GM12878 (cell line): ENCODE measurements around the gene IL17B. TPM values are rescaled to one million over a fixed set of nuclear protein-coding genes. Genes with fewer than 3 reads are reported as not detected.

Experiments used
- ATAC-seq: fragments of 200-7000 bp; cut with Tn5 transposase; 3 replicates; pipeline ENCODE4 v1.9.1; 2020; ENCODE audit warnings: mild to moderate bottlenecking, moderate library complexity
- BruUV-seq: library from RNA; stranded (reverse); fragments of 400-500 nt; replicated peaks from 2 replicates; lab custom pipeline; 2021; lab: Mats Ljungman, UMichigan
- CTCF ChIA-PET: fragments of 300-600 bp; sonication (Branson Sonifier 250); formaldehyde crosslinking; extraction: SDS; loops from one replicate; lab custom pipeline; 2021; ENCODE audit warnings: inconsistent platforms; lab: Yijun Ruan, JAX
- POLR2A ChIA-PET: fragments of 350-600 bp; formaldehyde crosslinking; extraction: SDS; loops from one replicate; lab custom pipeline; 2021; ENCODE audit warnings: inconsistent platforms; lab: Charles Lee
- RAD21 ChIA-PET: fragments of 300-600 bp; sonication (Branson Sonifier 250); formaldehyde crosslinking; loops from one replicate; lab custom pipeline; 2023; ENCODE audit warnings: antibody characterized with exemption; ENCODE audit not compliant: unreplicated experiment; lab: Charles Lee
- SMC1A ChIA-PET: fragments of 300-600 bp; sonication (Branson Sonifier 250); formaldehyde crosslinking; loops from one replicate; lab custom pipeline; 2023; ENCODE audit not compliant: unreplicated experiment, uncharacterized antibody; lab: Charles Lee
- DNase-seq: peaks from one replicate; pipeline ENCODE4 v3.0.0-alpha.2; 2011; ENCODE audit warnings: low read depth, low spot score
- FAIRE-seq: peaks from 3 replicates; lab custom pipeline; 2011; peaks lifted over from hg19 to GRCh38; lab: Jason Lieb, UNC
- H2AFZ ChIP-seq: 2 replicates; pipeline ENCODE4 v1.6.0; 2011; ENCODE audit warnings: low read depth, low read length, control low read depth; ENCODE audit not compliant: control insufficient read depth
- H3K27ac ChIP-seq: 2 replicates; pipeline ENCODE4 v1.5.1; 2011; ENCODE audit warnings: control low read depth; ENCODE audit not compliant: control insufficient read depth, insufficient read depth
- H3K27me3 ChIP-seq, 2 experiments: replicated peaks in 1 of 2; 2 replicates each; pipeline versions ENCODE4 v1.6.0 to v1.6.1; 2011; ENCODE audit warnings: low read length in 1 of 2; ENCODE audit not compliant: control insufficient read depth in 2 of 2, insufficient read depth in 2 of 2
- H3K36me3 ChIP-seq, 2 experiments: 2 replicates each; pipeline ENCODE4 v1.5.1; 2011; ENCODE audit warnings: low read length in 1 of 2; ENCODE audit not compliant: control insufficient read depth in 2 of 2, insufficient read depth in 2 of 2
- H3K4me1 ChIP-seq: 2 replicates; pipeline ENCODE4 v1.6.1; 2011; ENCODE audit warnings: mild to moderate bottlenecking, low read length, moderate library complexity, mixed read lengths; ENCODE audit not compliant: control insufficient read depth, insufficient read depth
- H3K4me2 ChIP-seq: 2 replicates; pipeline ENCODE4 v1.6.0; 2011; ENCODE audit warnings: control low read depth; ENCODE audit not compliant: control insufficient read depth, insufficient read depth
- H3K4me3 ChIP-seq: fragments of 200-600 bp; sonication (generic); 2 replicates; pipeline ENCODE4 v1.5.1; 2016
- H3K79me2 ChIP-seq: 2 replicates; pipeline ENCODE4 v1.6.0; 2011; ENCODE audit warnings: low read length; ENCODE audit not compliant: control insufficient read depth, insufficient read depth
- H3K9ac ChIP-seq: 2 replicates; pipeline ENCODE4 v1.8.0; 2011; ENCODE audit warnings: low read length, control low read depth, mixed read lengths; ENCODE audit not compliant: control insufficient read depth, insufficient read depth
- H3K9me3 ChIP-seq: replicated peaks from 3 replicates; pipeline ENCODE4 v1.5.1; 2011; ENCODE audit warnings: mild to moderate bottlenecking, low read length; ENCODE audit not compliant: control insufficient read depth, insufficient read depth
- H4K20me1 ChIP-seq: 2 replicates; pipeline ENCODE4 v1.6.0; 2011; ENCODE audit not compliant: control insufficient read depth, insufficient read depth
- BCL11A ChIP-seq: IDR thresholded peaks from 2 replicates; pipeline ENCODE4 v1.6.1; 2011; ENCODE audit warnings: low read depth, low read length
- BRCA1 ChIP-seq: IDR thresholded peaks from 2 replicates; pipeline ENCODE4 v1.6.1; 2011; ENCODE audit warnings: low read depth, low read length, improper control_type of control experiment
- CEBPB ChIP-seq, 2 experiments: fragments of 150-350 bp in 1 of 2; IDR thresholded peaks; 2 replicates each; pipeline ENCODE4 v1.6.1; 2012 to 2014; ENCODE audit warnings: low read depth in 2 of 2, low read length in 2 of 2, borderline replicate concordance in 1 of 2, inconsistent platforms in 1 of 2
- EED ChIP-seq: sonication (generic); IDR thresholded peaks from 2 replicates; pipeline ENCODE4 v1.6.1; 2016; ENCODE audit warnings: antibody characterized with exemption, low read depth
- FOS ChIP-seq: IDR thresholded peaks from 3 replicates; pipeline ENCODE4 v1.6.1; 2011; ENCODE audit warnings: borderline replicate concordance; ENCODE audit not compliant: insufficient read length; ENCODE audit errors: extremely low read depth
- HDAC6 ChIP-seq: fragments of 200-600 bp; sonication (generic); IDR thresholded peaks from one replicate; pipeline ENCODE4 v1.8.0; 2017; ENCODE audit warnings: antibody characterized with exemption; ENCODE audit not compliant: unreplicated experiment
- JUND ChIP-seq: IDR thresholded peaks from 2 replicates; pipeline ENCODE4 v1.6.1; 2012; ENCODE audit warnings: low read depth, mild to moderate bottlenecking, low read length, improper control_type of control experiment, moderate library complexity
- KDM1A ChIP-seq: fragments of 200-600 bp; sonication (generic); IDR thresholded peaks from 2 replicates; pipeline ENCODE4 v1.6.1; 2016; ENCODE audit warnings: borderline replicate concordance
- MYB ChIP-seq: fragments of 150-350 bp; IDR thresholded peaks from 2 replicates; pipeline ENCODE4 v1.6.1; 2014; ENCODE audit warnings: mild to moderate bottlenecking, low read depth, low read length, borderline replicate concordance
- NFXL1 ChIP-seq: fragments of 450-650 bp; IDR thresholded peaks from 2 replicates; pipeline ENCODE4 v1.6.1; 2017; ENCODE audit warnings: antibody characterized with exemption, mild to moderate bottlenecking, borderline replicate concordance
- NFYB ChIP-seq: IDR thresholded peaks from 2 replicates; pipeline ENCODE4 v1.6.1; 2011; ENCODE audit warnings: low read depth, mild to moderate bottlenecking, low read length, improper control_type of control experiment, moderate library complexity; ENCODE audit not compliant: insufficient read depth
- POLR2AphosphoS5 ChIP-seq: IDR thresholded peaks from 2 replicates; pipeline ENCODE4 v1.6.1; 2011; ENCODE audit warnings: mild to moderate bottlenecking, low read length, inconsistent platforms
- POU2F2 ChIP-seq: IDR thresholded peaks from 3 replicates; pipeline ENCODE4 v1.6.1; 2011; ENCODE audit warnings: low read depth, mild to moderate bottlenecking, low read length, borderline replicate concordance
- STAT1 ChIP-seq: fragments of 450-650 bp; conservative IDR thresholded peaks from 2 replicates; pipeline ENCODE4 v1.6.1; 2014; ENCODE audit warnings: antibody characterized with exemption, mild to moderate bottlenecking
- ZBED1 ChIP-seq: IDR thresholded peaks from 2 replicates; pipeline ENCODE4 v1.6.1; 2016; ENCODE audit warnings: borderline replicate concordance
- ZNF207 ChIP-seq: fragments of 450-650 bp; IDR thresholded peaks from 2 replicates; pipeline ENCODE4 v1.6.1; 2014; ENCODE audit warnings: antibody characterized with exemption, mild to moderate bottlenecking, borderline replicate concordance
- WGBS: methylation state at CpG from one replicate; pipeline ENCODE4 v1.1.6; 2016; ENCODE audit warnings: low lambda C conversion rate; ENCODE audit not compliant: insufficient replicate concordance, insufficient coverage; ENCODE audit errors: missing lambda C conversion rate; 5-methylcytosine and 5-hydroxymethylcytosine counted together
- in situ Hi-C: fragments of 300-500 bp; cut with MboI; formaldehyde crosslinking; loops from 9 replicates; pipeline ENCODE4 v1.14.3; 2018; ENCODE audit warnings: mixed read lengths
- intact Hi-C: fragments of 100-400 bp; cut with micrococcal nuclease; formaldehyde crosslinking; loops from one replicate; pipeline ENCODE4 v1.14.2; 2022; ENCODE audit not compliant: unreplicated experiment
- polyA plus RNA-seq, 11 experiments: library from polyadenylated mRNA; depleted of rRNA in 4 of 11; unstranded in 6 of 11; stranded (reverse) in 5 of 11; fragments of >200 nt; fragmentation: Nextera tagmentation in 4 of 11; fragmentation: Illumina TruSeq in 1 of 11; extraction: Ambion mirVana in 4 of 11; extraction: Trizol in 1 of 11; gene quantifications; 1 replicate in 1 of 11; 2 replicates in 10 of 11; pipeline versions ENCODE4 v1.2.1 to v1.2.3, GENCODE V29; 2011 to 2016; ENCODE audit warnings: inconsistent platforms in 2 of 11, missing spikeins in 2 of 11, low read depth in 1 of 11
- total RNA-seq, 4 experiments: library from RNA; depleted of rRNA in 3 of 4; stranded (reverse); fragments of >200 nt in 3 of 4; fragmentation: Illumina TruSeq in 1 of 4; extraction: Trizol in 1 of 4; gene quantifications; 2 replicates each; pipeline versions ENCODE4 v1.2.1 to v1.2.3, GENCODE V29; 2013 to 2021
- TF ChIP-seq, protein P1 (sequence below): IDR thresholded peaks from 2 replicates; pipeline ENCODE4 v1.6.1; 2011; ENCODE audit warnings: borderline replicate concordance, low read depth, mild to moderate bottlenecking, moderate library complexity, mixed read lengths, low read length; ENCODE audit not compliant: insufficient read depth; ENCODE audit errors: extremely low read length
- TF ChIP-seq, protein P2 (sequence below): fragments of 150-350 bp; IDR thresholded peaks from 2 replicates; pipeline ENCODE4 v1.6.1; 2014; ENCODE audit warnings: mild to moderate bottlenecking, low read depth, low read length

Gene IL17B
- total and polyA plus RNA-seq, 10 of the 15 experiments (the other 5 are each of a cell fraction or from before 2014, with no cell fraction given): not detected

DNA sequence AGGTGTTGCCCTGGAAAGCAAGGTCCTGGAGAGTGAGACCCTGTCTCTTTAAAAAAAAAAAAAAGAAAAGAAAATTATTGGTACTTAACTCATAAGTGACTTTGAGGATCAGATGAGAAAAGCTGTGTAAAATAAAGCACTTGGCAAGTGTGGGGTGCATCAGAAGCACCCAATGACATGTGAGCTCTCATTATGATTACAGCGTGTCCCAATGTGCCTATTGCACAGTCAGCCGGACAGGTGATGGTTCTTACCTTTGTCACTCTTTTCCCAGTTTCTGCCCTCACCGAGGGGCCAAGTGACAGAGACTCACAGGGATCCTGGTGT lies 40.4 kb upstream of the IL17B start:
- TF ChIP-seq, protein P1, sequence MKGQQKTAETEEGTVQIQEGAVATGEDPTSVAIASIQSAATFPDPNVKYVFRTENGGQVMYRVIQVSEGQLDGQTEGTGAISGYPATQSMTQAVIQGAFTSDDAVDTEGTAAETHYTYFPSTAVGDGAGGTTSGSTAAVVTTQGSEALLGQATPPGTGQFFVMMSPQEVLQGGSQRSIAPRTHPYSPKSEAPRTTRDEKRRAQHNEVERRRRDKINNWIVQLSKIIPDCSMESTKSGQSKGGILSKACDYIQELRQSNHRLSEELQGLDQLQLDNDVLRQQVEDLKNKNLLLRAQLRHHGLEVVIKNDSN: no peak
- TF ChIP-seq MYB (no peak), KDM1A (no peak), POU2F2 (no peak), EED (no peak), FOS (no peak), BCL11A (no peak), CEBPB (IDR thresholded peaks at IDR 0.05; ENCODE audit: borderline replicate concordance in 1 of 2, low read depth in 2 of 2, low read length in 2 of 2) (no peak), NFXL1 (no peak), POLR2AphosphoS5 (no peak), JUND (no peak), HDAC6 (no peak), ZBED1 (no peak), NFYB (no peak), ZNF207 (no peak), BRCA1 (no peak), STAT1 (no peak)
- TF ChIP-seq, protein P2, sequence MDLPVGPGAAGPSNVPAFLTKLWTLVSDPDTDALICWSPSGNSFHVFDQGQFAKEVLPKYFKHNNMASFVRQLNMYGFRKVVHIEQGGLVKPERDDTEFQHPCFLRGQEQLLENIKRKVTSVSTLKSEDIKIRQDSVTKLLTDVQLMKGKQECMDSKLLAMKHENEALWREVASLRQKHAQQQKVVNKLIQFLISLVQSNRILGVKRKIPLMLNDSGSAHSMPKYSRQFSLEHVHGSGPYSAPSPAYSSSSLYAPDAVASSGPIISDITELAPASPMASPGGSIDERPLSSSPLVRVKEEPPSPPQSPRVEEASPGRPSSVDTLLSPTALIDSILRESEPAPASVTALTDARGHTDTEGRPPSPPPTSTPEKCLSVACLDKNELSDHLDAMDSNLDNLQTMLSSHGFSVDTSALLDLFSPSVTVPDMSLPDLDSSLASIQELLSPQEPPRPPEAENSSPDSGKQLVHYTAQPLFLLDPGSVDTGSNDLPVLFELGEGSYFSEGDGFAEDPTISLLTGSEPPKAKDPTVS: no peak
- intact Hi-C loops (no loop called here), in situ Hi-C loops (no loop called here)
- ChIA-PET RAD21 (interaction anchor here (0.7 to 1.2 kb wide), 2 partner anchors 10 to 48 kb away, joined by 3 read pairs; no protein-coding TSS in a partner anchor), SMC1A (interaction anchor here (0.7 to 1.2 kb wide), 3 partner anchors 11 to 196 kb away, joined by 3 read pairs; no protein-coding TSS in a partner anchor), POLR2A (interaction anchor here (0.7 to 1.2 kb wide), 4 partner anchors 19 to 124 kb away, joined by 3 to 11 read pairs (median 3); no protein-coding TSS in a partner anchor), CTCF (interaction anchor here (0.6 to 2.1 kb wide), 11 partner anchors 9 to 563 kb away, joined by 3 to 8 read pairs (median 5); no protein-coding TSS in a partner anchor)
- no peak for DNase-seq
- no peak for ATAC-seq
- H3K9me3 ChIP-seq: no peaks in the 10 kb centered on the region
- H3K27me3 ChIP-seq: no peaks in the 10 kb centered on the region
- H4K20me1 ChIP-seq: no peaks in the 10 kb centered on the region
- no peaks in the 10 kb centered on the region for H3K4me1 ChIP-seq
- no peaks in the 10 kb centered on the region for H3K79me2 ChIP-seq
- no peak overlapping the region for H3K9ac ChIP-seq
- H3K36me3 ChIP-seq: no peaks in the 10 kb centered on the region
- H3K4me3 ChIP-seq: no peak overlapping the region
- H2AFZ ChIP-seq: no peak overlapping the region
- H3K4me2 ChIP-seq: no peak overlapping the region
- no peak overlapping the region for H3K27ac ChIP-seq
- BruUV-seq: no TSS peak
- WGBS: 42% methylated on average over 3 of the region's 3 CpGs
- FAIRE-seq: no peak
